ENCODE measurements around the gene DNAJC7. TPM values are rescaled to one million over a fixed set of nuclear protein-coding genes. Genes with fewer than 3 reads are reported as not detected.

Gene DNAJC7
- total and polyA plus RNA-seq, 9 of the 15 experiments (the other 6 are each of a cell fraction or from before 2014, with no cell fraction given), result 85.8 to 262 (median 157) TPM

DNA sequence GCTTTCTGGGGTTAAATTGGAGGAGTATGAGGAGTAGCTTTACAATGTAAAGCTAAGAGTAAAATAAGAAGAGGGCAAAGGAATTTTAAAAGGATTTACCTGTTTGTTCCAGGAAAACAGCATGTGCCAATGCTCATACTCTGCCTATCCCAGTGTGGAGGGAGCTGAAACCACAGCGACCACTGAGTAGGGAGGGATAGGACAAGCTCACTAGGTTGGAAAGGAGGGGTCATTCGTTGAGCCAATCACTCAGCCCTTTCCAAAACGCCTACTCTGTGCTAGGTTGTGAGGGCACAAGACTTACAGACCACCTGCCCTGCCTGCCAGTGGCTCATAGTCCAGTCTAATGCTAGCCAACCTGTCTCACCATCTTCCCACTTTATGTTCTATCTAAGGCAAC is 1.1 kb upstream of the DNAJC7 start (continued):
- TF ChIP-seq, protein P1, sequence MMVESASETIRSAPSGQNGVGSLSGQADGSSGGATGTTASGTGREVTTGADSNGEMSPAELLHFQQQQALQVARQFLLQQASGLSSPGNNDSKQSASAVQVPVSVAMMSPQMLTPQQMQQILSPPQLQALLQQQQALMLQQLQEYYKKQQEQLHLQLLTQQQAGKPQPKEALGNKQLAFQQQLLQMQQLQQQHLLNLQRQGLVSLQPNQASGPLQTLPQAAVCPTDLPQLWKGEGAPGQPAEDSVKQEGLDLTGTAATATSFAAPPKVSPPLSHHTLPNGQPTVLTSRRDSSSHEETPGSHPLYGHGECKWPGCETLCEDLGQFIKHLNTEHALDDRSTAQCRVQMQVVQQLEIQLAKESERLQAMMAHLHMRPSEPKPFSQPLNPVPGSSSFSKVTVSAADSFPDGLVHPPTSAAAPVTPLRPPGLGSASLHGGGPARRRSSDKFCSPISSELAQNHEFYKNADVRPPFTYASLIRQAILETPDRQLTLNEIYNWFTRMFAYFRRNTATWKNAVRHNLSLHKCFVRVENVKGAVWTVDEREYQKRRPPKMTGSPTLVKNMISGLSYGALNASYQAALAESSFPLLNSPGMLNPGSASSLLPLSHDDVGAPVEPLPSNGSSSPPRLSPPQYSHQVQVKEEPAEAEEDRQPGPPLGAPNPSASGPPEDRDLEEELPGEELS (CRISPR knock-in tag; IDR thresholded peaks at IDR 0.05; ENCODE audit: borderline replicate concordance), result no peak
- TF ChIP-seq ESRRA (IDR thresholded peaks at IDR 0.05; ENCODE audit: borderline replicate concordance, low read depth) (peak; percentile 19; the same call in 1 of the 2 replicates), FOXK1 (CRISPR knock-in tag; IDR thresholded peaks at IDR 0.05; ENCODE audit: borderline replicate concordance) (no peak), ZNF24 (IDR thresholded peaks at IDR 0.05) (no peak), STAT5B (CRISPR knock-in tag; IDR thresholded peaks at IDR 0.05) (no peak), CXXC5 (CRISPR knock-in tag; IDR thresholded peaks at IDR 0.05) (no peak), ARNT (IDR thresholded peaks at IDR 0.05) (no peak), SUPT5H (IDR thresholded peaks at IDR 0.05) (peak; percentile 49; the same call in 1 of the 2 replicates), SRSF7 (optimal IDR thresholded peaks at IDR 0.05; ENCODE audit: low read depth, low read length) (no peak), ZNF589 (CRISPR knock-in tag; IDR thresholded peaks at IDR 0.05; ENCODE audit: low read depth) (no peak), CBFA2T3 (IDR thresholded peaks at IDR 0.05) (no peak), ZNF77 (CRISPR knock-in tag; IDR thresholded peaks at IDR 0.05) (no peak), TEAD1 (CRISPR knock-in tag; IDR thresholded peaks at IDR 0.05) (no peak), ZNF165 (CRISPR knock-in tag; IDR thresholded peaks at IDR 0.05; ENCODE audit: borderline replicate concordance) (no peak), BRCA1 (IDR thresholded peaks at IDR 0.05) (no peak), BRCA1 (CRISPR knock-in tag; IDR thresholded peaks at IDR 0.05) (no peak), TRIM24 (IDR thresholded peaks at IDR 0.05) (no peak), ZNF583 (CRISPR knock-in tag; IDR thresholded peaks at IDR 0.05) (0 out of 2 replicates have a peak, but pooled peaks have one; percentile 41), ZNF311 (CRISPR knock-in tag; IDR thresholded peaks at IDR 0.05) (no peak), SREBF2 (CRISPR knock-in tag; IDR thresholded peaks at IDR 0.05) (no peak)
- TF ChIP-seq, protein P2, sequence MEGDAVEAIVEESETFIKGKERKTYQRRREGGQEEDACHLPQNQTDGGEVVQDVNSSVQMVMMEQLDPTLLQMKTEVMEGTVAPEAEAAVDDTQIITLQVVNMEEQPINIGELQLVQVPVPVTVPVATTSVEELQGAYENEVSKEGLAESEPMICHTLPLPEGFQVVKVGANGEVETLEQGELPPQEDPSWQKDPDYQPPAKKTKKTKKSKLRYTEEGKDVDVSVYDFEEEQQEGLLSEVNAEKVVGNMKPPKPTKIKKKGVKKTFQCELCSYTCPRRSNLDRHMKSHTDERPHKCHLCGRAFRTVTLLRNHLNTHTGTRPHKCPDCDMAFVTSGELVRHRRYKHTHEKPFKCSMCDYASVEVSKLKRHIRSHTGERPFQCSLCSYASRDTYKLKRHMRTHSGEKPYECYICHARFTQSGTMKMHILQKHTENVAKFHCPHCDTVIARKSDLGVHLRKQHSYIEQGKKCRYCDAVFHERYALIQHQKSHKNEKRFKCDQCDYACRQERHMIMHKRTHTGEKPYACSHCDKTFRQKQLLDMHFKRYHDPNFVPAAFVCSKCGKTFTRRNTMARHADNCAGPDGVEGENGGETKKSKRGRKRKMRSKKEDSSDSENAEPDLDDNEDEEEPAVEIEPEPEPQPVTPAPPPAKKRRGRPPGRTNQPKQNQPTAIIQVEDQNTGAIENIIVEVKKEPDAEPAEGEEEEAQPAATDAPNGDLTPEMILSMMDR (IDR thresholded peaks at IDR 0.05 in 2 of 3, conservative IDR thresholded peaks at IDR 0.05 in 1 of 3; ENCODE audit: insufficient read depth in 2 of 3, low read depth in 1 of 3, low read length in 3 of 3), result no peak
- TF ChIP-seq, protein P3, sequence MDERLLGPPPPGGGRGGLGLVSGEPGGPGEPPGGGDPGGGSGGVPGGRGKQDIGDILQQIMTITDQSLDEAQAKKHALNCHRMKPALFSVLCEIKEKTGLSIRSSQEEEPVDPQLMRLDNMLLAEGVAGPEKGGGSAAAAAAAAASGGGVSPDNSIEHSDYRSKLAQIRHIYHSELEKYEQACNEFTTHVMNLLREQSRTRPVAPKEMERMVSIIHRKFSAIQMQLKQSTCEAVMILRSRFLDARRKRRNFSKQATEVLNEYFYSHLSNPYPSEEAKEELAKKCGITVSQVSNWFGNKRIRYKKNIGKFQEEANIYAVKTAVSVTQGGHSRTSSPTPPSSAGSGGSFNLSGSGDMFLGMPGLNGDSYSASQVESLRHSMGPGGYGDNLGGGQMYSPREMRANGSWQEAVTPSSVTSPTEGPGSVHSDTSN (CRISPR knock-in tag; IDR thresholded peaks at IDR 0.05; ENCODE audit: low read depth), result no peak
- TF ChIP-seq, protein P3 (tag; conservative IDR thresholded peaks at IDR 0.05; ENCODE audit: low read depth), result no peak
- TF ChIP-seq, protein P4, sequence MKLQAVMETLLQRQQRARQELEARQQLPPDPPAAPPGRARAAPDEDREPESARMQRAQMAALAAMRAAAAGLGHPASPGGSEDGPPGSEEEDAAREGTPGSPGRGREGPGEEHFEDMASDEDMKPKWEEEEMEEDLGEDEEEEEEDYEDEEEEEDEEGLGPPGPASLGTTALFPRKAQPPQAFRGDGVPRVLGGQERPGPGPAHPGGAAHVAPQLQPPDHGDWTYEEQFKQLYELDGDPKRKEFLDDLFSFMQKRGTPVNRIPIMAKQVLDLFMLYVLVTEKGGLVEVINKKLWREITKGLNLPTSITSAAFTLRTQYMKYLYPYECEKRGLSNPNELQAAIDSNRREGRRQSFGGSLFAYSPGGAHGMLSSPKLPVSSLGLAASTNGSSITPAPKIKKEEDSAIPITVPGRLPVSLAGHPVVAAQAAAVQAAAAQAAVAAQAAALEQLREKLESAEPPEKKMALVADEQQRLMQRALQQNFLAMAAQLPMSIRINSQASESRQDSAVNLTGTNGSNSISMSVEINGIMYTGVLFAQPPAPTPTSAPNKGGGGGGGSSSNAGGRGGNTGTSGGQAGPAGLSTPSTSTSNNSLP (IDR thresholded peaks at IDR 0.05; ENCODE audit: borderline replicate concordance, low read depth, low read length), result no peak
